OCI-LY1 (cell line): Measurements from ENCODE around the gene TMEM151A.

ENCODE experiments used
- H2AFZ ChIP-seq: fragments of 200-600 bp; sonication (generic), shearing (Covaris generic); 2 replicates; pipeline ENCODE4 v1.6.0; 2014; ENCODE audit warnings: antibody characterized with exemption, mild to moderate bottlenecking, low read length
- H3F3A ChIP-seq: fragments of 200-600 bp; sonication (generic), shearing (Covaris generic); 2 replicates; pipeline ENCODE4 v1.6.0; 2014; ENCODE audit warnings: mild to moderate bottlenecking, antibody characterized with exemption, low read length, moderate library complexity; ENCODE audit not compliant: insufficient read depth
- H3K27ac ChIP-seq: fragments of 200-600 bp; sonication (generic); 2 replicates; pipeline ENCODE4 v1.5.1; 2014; ENCODE audit warnings: low read length, mixed run types, mild to moderate bottlenecking, low read depth; ENCODE audit not compliant: poor library complexity, severe bottlenecking
- H3K27me3 ChIP-seq: fragments of 200-600 bp; sonication (generic); 2 replicates; pipeline ENCODE4 v1.6.0; 2014; ENCODE audit warnings: antibody characterized with exemption, mild to moderate bottlenecking, low read length, moderate library complexity; ENCODE audit not compliant: insufficient read depth
- H3K36me3 ChIP-seq: fragments of 200-600 bp; sonication (generic); 2 replicates; pipeline ENCODE4 v1.6.1; 2014; ENCODE audit warnings: mild to moderate bottlenecking, antibody characterized with exemption, low read length, moderate library complexity, mixed read lengths; ENCODE audit not compliant: insufficient read depth
- H3K4me1 ChIP-seq: fragments of 200-600 bp; sonication (generic); 2 replicates; pipeline ENCODE4 v1.5.1; 2014; ENCODE audit warnings: mild to moderate bottlenecking, low read length, moderate library complexity; ENCODE audit not compliant: insufficient read depth, severe bottlenecking
- H3K4me2 ChIP-seq: fragments of 200-600 bp; sonication (generic), shearing (Covaris generic); 2 replicates; pipeline ENCODE4 v1.6.1; 2014; ENCODE audit warnings: low read length
- H3K4me3 ChIP-seq: fragments of 200-600 bp; sonication (generic); 2 replicates; pipeline ENCODE4 v1.5.1; 2014; ENCODE audit warnings: low read length, low read depth, mild to moderate bottlenecking, mixed read lengths; ENCODE audit not compliant: poor library complexity, severe bottlenecking
- H3K79me2 ChIP-seq: fragments of 200-600 bp; shearing (Covaris generic); 2 replicates; pipeline ENCODE4 v1.6.1; 2016; ENCODE audit warnings: mixed run types, low read length, mixed read lengths; ENCODE audit not compliant: insufficient read depth
- H3K9ac ChIP-seq: fragments of 200-600 bp; sonication (generic), shearing (Covaris generic); 2 replicates; pipeline ENCODE4 v1.6.1; 2014; ENCODE audit warnings: mild to moderate bottlenecking, low read length, mixed read lengths
- H3K9me2 ChIP-seq: fragments of 200-600 bp; sonication (generic), shearing (Covaris generic); 2 replicates; pipeline ENCODE4 v1.6.1; 2014; ENCODE audit warnings: low read depth, mild to moderate bottlenecking, low read length, mixed read lengths
- H3K9me3 ChIP-seq: fragments of 200-600 bp; shearing (Covaris generic); 2 replicates; pipeline ENCODE4 v1.6.1; 2014; ENCODE audit warnings: low read length, mixed read lengths
- H4K20me1 ChIP-seq: fragments of 200-600 bp; sonication (generic), shearing (Covaris generic); 2 replicates; pipeline ENCODE4 v1.6.0; 2016; ENCODE audit warnings: mild to moderate bottlenecking, low read length; ENCODE audit not compliant: insufficient read depth
- CTCF ChIP-seq: fragments of 200-600 bp; sonication (generic), shearing (Covaris generic); IDR thresholded peaks from 2 replicates; pipeline ENCODE4 v1.5.1; 2017; ENCODE audit warnings: mild to moderate bottlenecking, antibody characterized with exemption, low read length, moderate library complexity, mixed read lengths
- EZH2 ChIP-seq: fragments of 200-600 bp; sonication (generic), shearing (Covaris generic); IDR thresholded peaks from 2 replicates; pipeline ENCODE4 v1.8.0; 2017; ENCODE audit warnings: borderline replicate concordance, mixed run types, mild to moderate bottlenecking, antibody characterized with exemption, low read length, moderate library complexity, mixed read lengths

The TMEM151A gene

GRCh38 chr11:66343176-66343575 lies 51.5 kb downstream of the TMEM151A start:
- Histone ChIP-seq H3K9me3 (no peaks in the 10 kb centered on the region), H4K20me1 (no peaks in the 10 kb centered on the region), H3K9me2 (no peaks in the 10 kb centered on the region), H2AFZ (no peak overlapping the region), H3K4me1 (peaks cover 38% of the 10 kb centered on the region), H3F3A (0 out of 2 replicates have a peak, but pooled peaks cover 4% of the 10 kb centered on the region), H3K36me3 (peaks cover 36% of the 10 kb centered on the region), H3K27ac (no peak overlapping the region), H3K4me2 (no peak overlapping the region), H3K27me3 (no peaks in the 10 kb centered on the region), H3K79me2 (peaks cover 9% of the 10 kb centered on the region), H3K4me3 (no peak overlapping the region), H3K9ac (no peak overlapping the region)
- no peak for TF ChIP-seq CTCF
- no peak for TF ChIP-seq EZH2

GRCh38 chr11:66344550-66345315 lies 53.0 kb downstream of the TMEM151A start, which contains the start of gene BRMS1:
BRMS1 (minus strand) TSS chr11:66345104; CDS start chr11:66342234, 2,870 bp downstream.
- H3K27ac ChIP-seq = peak within 1 kb of the TSS; percentile 69
- H3K9me2 ChIP-seq = no peaks in the 10 kb centered on the region
- peak within 1 kb of the TSS; percentile 96 for H3K4me3 ChIP-seq
- TF ChIP-seq EZH2 (no peak), CTCF (no peak)
- peak within 1 kb of the TSS; percentile 91 for H3K4me2 ChIP-seq
- peaks cover 22% of the 10 kb centered on the region; the same call in 1 of the 2 replicates for H3K36me3 ChIP-seq
- H3K79me2 ChIP-seq = peaks cover 9% of the 10 kb centered on the region
- H3K9me3 ChIP-seq = no peaks in the 10 kb centered on the region
- no peak within 1 kb of the TSS for H2AFZ ChIP-seq
- peaks cover 43% of the 10 kb centered on the region for H3K4me1 ChIP-seq
- no peaks in the 10 kb centered on the region for H4K20me1 ChIP-seq
- no peaks in the 10 kb centered on the region for H3K27me3 ChIP-seq
- peak within 1 kb of the TSS; percentile 83 for H3K9ac ChIP-seq
- 0 out of 2 replicates have a peak, but pooled peaks cover 4% of the 10 kb centered on the region for H3F3A ChIP-seq

- Histone ChIP-seq H3K36me3 (peaks cover 17% of the 10 kb centered on the region; the same call in 1 of the 2 replicates), H3K4me3 (peak overlapping the region; percentile 96), H3K4me2 (peak overlapping the region; percentile 91), H3K9me2 (no peaks in the 10 kb centered on the region), H3K9me3 (no peaks in the 10 kb centered on the region), H3K79me2 (peaks cover 9% of the 10 kb centered on the region), H2AFZ (no peak overlapping the region), H3F3A (0 out of 2 replicates have a peak, but pooled peaks cover 4% of the 10 kb centered on the region), H3K27ac (peak overlapping the region; percentile 69), H4K20me1 (no peaks in the 10 kb centered on the region), H3K9ac (peak overlapping the region; percentile 83), H3K27me3 (no peaks in the 10 kb centered on the region), H3K4me1 (peaks cover 43% of the 10 kb centered on the region)
- no peak for TF ChIP-seq CTCF
- TF ChIP-seq EZH2 = no peak
Observed at GRCh38 chr11:66345316-66345649, 53.6 kb downstream of the TMEM151A start.
